PC-3 (cell line): ENCODE results near the gene C1QTNF5. TPM values are rescaled to one million over a fixed set of nuclear protein-coding genes. Genes with fewer than 3 reads are reported as not detected.
A peak's percentile ranks its signal among the peaks of the same experiment; 100 is the strongest.

Source experiments
- ATAC-seq: fragments of 200-7000 bp; cut with Tn5 transposase; 2 replicates; pipeline ENCODE4 v1.9.1; 2020; ENCODE audit warnings: mild to moderate bottlenecking, moderate library complexity
- Bru-seq: library from RNA; stranded (reverse); fragments of 400-500 nt; gene quantifications from one replicate; lab custom pipeline; 2021; lab: Mats Ljungman, UMichigan
- BruChase-seq, 2 experiments: library from RNA; stranded (reverse); fragments of 400-500 nt; gene quantifications; one replicate each; lab custom pipeline; 2021; lab: Mats Ljungman, UMichigan
- BruUV-seq: library from RNA; stranded (reverse); fragments of 400-500 nt; replicated peaks from 2 replicates; lab custom pipeline; 2021; lab: Mats Ljungman, UMichigan
- CTCF ChIA-PET: fragments of 300-600 bp; sonication (Branson Sonifier 250); formaldehyde crosslinking; loops from one replicate; lab custom pipeline; 2022; ENCODE audit warnings: antibody characterized with exemption; lab: Charles Lee
- POLR2A ChIA-PET: fragments of 300-600 bp; sonication (Branson Sonifier 250); formaldehyde crosslinking; loops from one replicate; lab custom pipeline; 2022; ENCODE audit warnings: antibody characterized with exemption; ENCODE audit not compliant: unreplicated experiment; lab: Charles Lee
- DNase-seq: peaks from one replicate; pipeline ENCODE4 v3.0.0-alpha.2; 2015
- H2AFZ ChIP-seq: fragments of 300-600 bp; sonication (generic); 2 replicates; pipeline ENCODE4 v1.6.0; 2016; ENCODE audit warnings: antibody characterized with exemption, low read length
- H3F3A ChIP-seq: fragments of 300-600 bp; sonication (generic); one replicate; pipeline ENCODE4 v1.6.0; 2017; ENCODE audit warnings: antibody characterized with exemption, low read length, control low read depth, mild to moderate bottlenecking; ENCODE audit not compliant: unreplicated experiment
- H3K27ac ChIP-seq: fragments of 300-600 bp; sonication (generic); 2 replicates; pipeline ENCODE4 v1.5.1; 2016; ENCODE audit warnings: mild to moderate bottlenecking, low read length
- H3K27me3 ChIP-seq: fragments of 300-600 bp; sonication (generic); 2 replicates; pipeline ENCODE4 v1.6.1; 2016; ENCODE audit warnings: low read length, mixed read lengths
- H3K36me3 ChIP-seq: fragments of 300-600 bp; sonication (generic); 2 replicates; pipeline ENCODE4 v1.6.1; 2016; ENCODE audit warnings: low read depth, mixed run types, low read length, mixed read lengths
- H3K4me1 ChIP-seq: fragments of 300-600 bp; sonication (generic); 2 replicates; pipeline ENCODE4 v1.5.1; 2016; ENCODE audit warnings: low read length; ENCODE audit not compliant: insufficient read depth
- H3K4me2 ChIP-seq: fragments of 300-600 bp; sonication (generic); 2 replicates; pipeline ENCODE4 v1.6.0; 2016; ENCODE audit warnings: low read length
- H3K4me3 ChIP-seq: fragments of 300-600 bp; sonication (generic); 2 replicates; pipeline ENCODE4 v1.5.1; 2016; ENCODE audit warnings: mild to moderate bottlenecking, low read length, mixed read lengths
- H3K79me2 ChIP-seq: fragments of 300-600 bp; sonication (generic); 2 replicates; pipeline ENCODE4 v1.6.1; 2017; ENCODE audit warnings: low read length, mixed read lengths
- H3K9ac ChIP-seq: fragments of 300-600 bp; sonication (generic); 2 replicates; pipeline ENCODE4 v1.6.0; 2016; ENCODE audit warnings: mild to moderate bottlenecking, low read length
- H3K9me2 ChIP-seq: fragments of 300-600 bp; sonication (generic); replicated peaks from 2 replicates; pipeline ENCODE4 v1.6.1; 2016; ENCODE audit warnings: mixed run types, low read length, mixed read lengths
- H3K9me3 ChIP-seq: fragments of 300-600 bp; sonication (generic); 2 replicates; pipeline ENCODE4 v1.6.1; 2016; ENCODE audit warnings: low read length, mixed read lengths
- H4K20me1 ChIP-seq: fragments of 300-600 bp; sonication (generic); 2 replicates; pipeline ENCODE4 v1.6.1; 2016; ENCODE audit warnings: low read length, mixed read lengths
- CTCF ChIP-seq: fragments of 300-600 bp; sonication (generic); conservative IDR thresholded peaks from 2 replicates; pipeline ENCODE4 v1.5.1; 2017; ENCODE audit warnings: antibody characterized with exemption, low read depth, mild to moderate bottlenecking, low read length
- EZH2 ChIP-seq: fragments of 300-600 bp; sonication (generic); IDR thresholded peaks from one replicate; pipeline ENCODE4 v1.6.1; 2017; ENCODE audit warnings: antibody characterized with exemption, mild to moderate bottlenecking, low read length; ENCODE audit not compliant: unreplicated experiment
- EZH2phosphoT487 ChIP-seq: fragments of 300-600 bp; sonication (generic); IDR thresholded peaks from 2 replicates; pipeline ENCODE4 v1.6.1; 2018; ENCODE audit warnings: mild to moderate bottlenecking, antibody characterized with exemption, low read length, borderline replicate concordance
- intact Hi-C: fragments of 100-400 bp; cut with micrococcal nuclease; formaldehyde crosslinking; loops from 2 replicates; pipeline ENCODE4 v1.9.0; 2023
- long read RNA-seq: library from polyadenylated mRNA; unstranded; transcript quantifications from one replicate; pipeline ENCODE4 v2.0.0, GENCODE V29; 2021; ENCODE audit not compliant: unreplicated experiment
- total RNA-seq: library from RNA; depleted of rRNA; stranded (reverse); fragments of >200 nt; gene quantifications from 2 replicates; pipeline ENCODE4 v1.2.3, GENCODE V29; 2014; rRNA removed

Gene C1QTNF5, protein sequence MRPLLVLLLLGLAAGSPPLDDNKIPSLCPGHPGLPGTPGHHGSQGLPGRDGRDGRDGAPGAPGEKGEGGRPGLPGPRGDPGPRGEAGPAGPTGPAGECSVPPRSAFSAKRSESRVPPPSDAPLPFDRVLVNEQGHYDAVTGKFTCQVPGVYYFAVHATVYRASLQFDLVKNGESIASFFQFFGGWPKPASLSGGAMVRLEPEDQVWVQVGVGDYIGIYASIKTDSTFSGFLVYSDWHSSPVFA
- total RNA-seq (2.0 and 2.6 TPM in 2 replicates), Bru-seq, nascent RNA (not detected), BruChase-seq, experiment 1, labeled RNA remaining after a 6-hour chase (not detected), BruChase-seq, experiment 2, labeled RNA remaining after a 2-hour chase (not detected)
- long read RNA-seq, partial matches to known transcripts, result 1 of 2 reads
- long read RNA-seq, other reads (novel, unspliced or antisense), result 0 of 2 reads

GRCh38 chr11:119340335-119341221 is at the start of gene C1QTNF5:
Gene C1QTNF5, minus strand, starts transcription at chr11:119340883. Its CDS starts 486 bp downstream, at chr11:119340397.
- CTCF ChIA-PET, result interaction anchor here (0.6 to 1.2 kb wide), 7 partner anchors 18 to 183 kb away, joined by 3 to 10 read pairs (median 4); partner anchors contain the start of gene USP2
- peak; percentile 4; the same call in 1 of the 2 replicates for ATAC-seq
- no peaks in the 10 kb centered on the region for H3K27me3 ChIP-seq
- intact Hi-C loops, result no loop called here
- peaks cover 30% of the 10 kb centered on the region for H3K4me1 ChIP-seq
- peak within 1 kb of the TSS; percentile 64 for H3K4me3 ChIP-seq
- H3K4me2 ChIP-seq, result peak within 1 kb of the TSS; percentile 83
- H3K36me3 ChIP-seq, result no peaks in the 10 kb centered on the region
- no peaks in the 10 kb centered on the region for H3K9me2 ChIP-seq
- TF ChIP-seq EZH2phosphoT487 (no peak), EZH2 (no peak), CTCF (no peak)
- no peak for DNase-seq
- no TSS peak for BruUV-seq
- no peak within 1 kb of the TSS for H3K27ac ChIP-seq
- POLR2A ChIA-PET, result interaction anchor here (0.6 kb wide), 3 partner anchors 30 to 239 kb away, joined by 3 to 6 read pairs (median 4); partner anchors contain the start of gene DPAGT1
- H3K9me3 ChIP-seq, result no peaks in the 10 kb centered on the region
- no peaks in the 10 kb centered on the region for H3F3A ChIP-seq
- peak within 1 kb of the TSS; percentile 63 for H2AFZ ChIP-seq
- no peak within 1 kb of the TSS for H3K9ac ChIP-seq
- 0 out of 2 replicates have a peak, but pooled peaks cover 5% of the 10 kb centered on the region for H4K20me1 ChIP-seq
- peaks cover 19% of the 10 kb centered on the region for H3K79me2 ChIP-seq

GRCh38 chr11:119389611-119390254 is 49.0 kb upstream of the C1QTNF5 start:
- no peaks in the 10 kb centered on the region for H4K20me1 ChIP-seq
- no peak overlapping the region for H3K4me2 ChIP-seq
- DNase-seq (peak; percentile 61), ATAC-seq (no peak)
- no peak overlapping the region for H3K9ac ChIP-seq
- no peak overlapping the region for H3K27ac ChIP-seq
- no peak overlapping the region for H2AFZ ChIP-seq
- H3K36me3 ChIP-seq, result no peaks in the 10 kb centered on the region
- CTCF ChIA-PET, result no interaction called here
- BruUV-seq, result no TSS peak
- H3K4me3 ChIP-seq, result no peak overlapping the region
- intact Hi-C loops, result no loop called here
- no peaks in the 10 kb centered on the region for H3K79me2 ChIP-seq
- POLR2A ChIA-PET, result no interaction called here
- no peaks in the 10 kb centered on the region for H3K9me3 ChIP-seq
- TF ChIP-seq EZH2 (no peak), CTCF (peak; percentile 55)
- H3K27me3 ChIP-seq, result no peaks in the 10 kb centered on the region
- peaks cover 8% of the 10 kb centered on the region; the same call in 1 of the 2 replicates for H3K4me1 ChIP-seq
- H3K9me2 ChIP-seq, result no peaks in the 10 kb centered on the region
- H3F3A ChIP-seq, result no peaks in the 10 kb centered on the region
